A673 (cell line): Measurements from ENCODE around the gene KIF5A. TPM values are rescaled to one million over a fixed set of nuclear protein-coding genes. Genes with fewer than 3 reads are reported as not detected.
"Not testable (repeated sequence)": the region's sequence is repeated elsewhere in the genome, so short reads cannot be mapped to it uniquely, and the experiment has no call there.

Source experiments
- BruUV-seq: library from RNA; stranded (reverse); fragments of 400-500 nt; replicated peaks from 2 replicates; lab custom pipeline; 2021; lab: Mats Ljungman, UMichigan
- CTCF ChIA-PET: fragments of 300-600 bp; sonication (Branson Sonifier 250); formaldehyde crosslinking; loops from one replicate; lab custom pipeline; 2022; ENCODE audit warnings: antibody characterized with exemption; lab: Charles Lee
- POLR2A ChIA-PET: fragments of 300-600 bp; sonication (Branson Sonifier 250); formaldehyde crosslinking; loops from one replicate; lab custom pipeline; 2022; ENCODE audit warnings: antibody characterized with exemption; ENCODE audit not compliant: low non-redundant PET; lab: Charles Lee
- DNase-seq: peaks from one replicate; pipeline ENCODE4 v3.0.0-alpha.2; 2015; ENCODE audit warnings: low spot score
- H3K27ac ChIP-seq: fragments of 200-600 bp; sonication (generic); 2 replicates; pipeline ENCODE4 v1.5.1; 2016; ENCODE audit warnings: mixed run types, low read depth, mild to moderate bottlenecking, mixed read lengths, antibody characterized with exemption, low read length; ENCODE audit not compliant: poor library complexity, severe bottlenecking
- H3K27me3 ChIP-seq: fragments of 200-600 bp; sonication (generic); replicated peaks from 2 replicates; pipeline ENCODE4 v1.6.1; 2017; ENCODE audit warnings: mixed run types, low read depth, mild to moderate bottlenecking, mixed read lengths, antibody characterized with exemption, low read length; ENCODE audit not compliant: insufficient read depth, poor library complexity
- H3K36me3 ChIP-seq: fragments of 200-600 bp; sonication (generic); 2 replicates; pipeline ENCODE4 v1.6.1; 2016; ENCODE audit warnings: mixed run types, mild to moderate bottlenecking, mixed read lengths, antibody characterized with exemption, low read length; ENCODE audit not compliant: insufficient read depth, poor library complexity, severe bottlenecking
- H3K4me1 ChIP-seq: fragments of 200-600 bp; sonication (generic); 2 replicates; pipeline ENCODE4 v1.6.1; 2017; ENCODE audit warnings: mixed run types, mild to moderate bottlenecking, mixed read lengths, antibody characterized with exemption, low read length; ENCODE audit not compliant: insufficient read depth, poor library complexity, severe bottlenecking
- H3K4me3 ChIP-seq: fragments of 200-600 bp; sonication (generic); 2 replicates; pipeline ENCODE4 v1.5.1; 2016; ENCODE audit warnings: low read depth, mixed run types, mild to moderate bottlenecking, mixed read lengths, low read length; ENCODE audit not compliant: poor library complexity, severe bottlenecking
- H3K9me3 ChIP-seq: fragments of 200-600 bp; sonication (generic); 2 replicates; pipeline ENCODE4 v1.6.1; 2016; ENCODE audit warnings: mixed run types, low read depth, mild to moderate bottlenecking, mixed read lengths, antibody characterized with exemption, low read length; ENCODE audit not compliant: poor library complexity, severe bottlenecking
- CTCF ChIP-seq: fragments of 300-800, 200-600 bp; sonication (generic); conservative IDR thresholded peaks from 2 replicates; pipeline ENCODE4 v1.5.1; 2017; ENCODE audit warnings: low read depth, mild to moderate bottlenecking, antibody characterized with exemption, low read length, moderate library complexity, mixed read lengths
- EZH2 ChIP-seq: fragments of 200-600 bp; sonication (generic); IDR thresholded peaks from 2 replicates; pipeline ENCODE4 v1.6.1; 2017; ENCODE audit warnings: borderline replicate concordance, low read depth, mild to moderate bottlenecking, mixed read lengths, antibody characterized with exemption, low read length; ENCODE audit not compliant: poor library complexity, severe bottlenecking
- intact Hi-C: fragments of 100-400 bp; cut with micrococcal nuclease; formaldehyde crosslinking; loops from one replicate; pipeline ENCODE4 v1.10.0; 2022; ENCODE audit not compliant: unreplicated experiment
- total RNA-seq: library from RNA; stranded (reverse); gene quantifications from 2 replicates; pipeline ENCODE4 v1.2.3, GENCODE V29; 2021

Gene KIF5A
- total RNA-seq, 1 experiment from 2014 or later = 2.1 TPM

GRCh38 chr12:57558864-57559263 lies 9.0 kb downstream of the KIF5A start:
- Histone ChIP-seq H3K9me3 (no peaks in the 10 kb centered on the region), H3K27ac (no peak overlapping the region), H3K4me1 (peaks cover under 1% of the 10 kb centered on the region), H3K4me3 (no peak overlapping the region), H3K27me3 (no peaks in the 10 kb centered on the region), H3K36me3 (no peaks in the 10 kb centered on the region)
- no peak for TF ChIP-seq EZH2
- no peak for TF ChIP-seq CTCF
- DNase-seq = no peak
- ChIA-PET CTCF (no interaction called here), POLR2A (no interaction called here)
- BruUV-seq = no TSS peak
- intact Hi-C loops = no loop called here

DNA sequence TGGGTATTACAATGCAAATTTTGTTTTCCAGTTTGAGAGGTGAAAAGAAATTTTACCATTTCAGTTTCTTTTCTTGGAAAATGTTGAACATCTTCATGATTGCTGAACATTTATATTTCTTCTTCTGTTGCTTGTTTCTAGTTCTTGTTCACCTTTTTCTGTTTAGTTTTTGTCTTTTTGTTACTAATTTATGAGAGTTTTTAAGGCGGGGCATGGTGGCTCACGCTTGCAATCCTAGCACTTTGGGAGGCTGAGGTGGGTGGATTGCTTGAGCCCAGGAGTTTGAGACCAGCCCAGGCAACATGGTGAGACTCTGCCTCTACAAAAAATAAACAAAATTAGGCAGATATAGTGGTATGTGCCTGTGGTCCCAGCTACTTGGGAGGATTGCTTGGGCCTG lies 10.7 kb downstream of the KIF5A start:
- no peak overlapping the region for H3K27ac ChIP-seq
- intact Hi-C loops = no loop called here
- no peak overlapping the region for H3K4me3 ChIP-seq
- DNase-seq = no peak
- H3K4me1 ChIP-seq = no peaks in the 10 kb centered on the region
- no TSS peak for BruUV-seq
- no peaks in the 10 kb centered on the region for H3K36me3 ChIP-seq
- ChIA-PET POLR2A (no interaction called here), CTCF (no interaction called here)
- no peaks in the 10 kb centered on the region for H3K9me3 ChIP-seq
- no peaks in the 10 kb centered on the region for H3K27me3 ChIP-seq
- TF ChIP-seq EZH2 (no peak), CTCF (no peak)

DNA sequence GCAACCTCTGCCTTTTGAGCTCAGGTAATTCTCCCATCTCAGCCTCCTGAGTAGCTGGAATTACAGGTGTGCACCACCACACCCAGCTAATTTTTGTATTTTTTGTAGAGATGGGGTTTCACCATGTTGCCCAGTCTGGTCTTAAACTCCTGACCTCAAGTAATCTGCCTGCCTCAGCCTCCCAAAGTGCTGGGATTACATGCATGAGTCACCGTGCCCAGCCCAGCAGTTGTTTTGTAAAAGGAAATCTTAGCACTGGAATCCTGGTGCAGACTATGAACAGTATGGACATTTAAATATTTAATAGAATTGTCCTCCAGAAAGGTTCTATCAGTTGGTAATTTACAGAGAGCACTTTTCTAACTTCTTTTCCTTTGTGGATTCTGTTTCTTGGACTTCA lies 11.3 kb downstream of the KIF5A start:
- H3K9me3 ChIP-seq = not testable (repeated sequence)

DNA sequence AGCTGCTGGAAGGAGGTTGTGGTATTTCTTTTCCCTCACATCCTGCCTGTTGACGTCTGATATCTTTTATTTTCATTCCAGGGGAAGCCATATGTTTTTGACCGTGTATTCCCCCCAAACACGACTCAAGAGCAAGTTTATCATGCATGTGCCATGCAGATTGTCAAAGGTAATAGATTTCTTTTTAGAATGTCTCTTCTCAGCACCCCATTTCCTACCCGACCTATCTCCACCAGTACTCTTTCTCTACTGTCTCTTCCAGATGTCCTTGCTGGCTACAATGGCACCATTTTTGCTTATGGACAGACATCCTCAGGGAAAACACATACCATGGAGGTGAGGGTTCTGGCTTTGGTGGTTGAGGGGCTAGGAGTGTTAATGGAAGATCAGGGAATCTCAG lies 13.5 kb downstream of the KIF5A start:
- intact Hi-C loops = no loop called here
- no peaks in the 10 kb centered on the region for H3K9me3 ChIP-seq
- no peak for DNase-seq
- H3K4me3 ChIP-seq = no peak overlapping the region
- ChIA-PET POLR2A (no interaction called here), CTCF (no interaction called here)
- no peak for TF ChIP-seq CTCF
- no peak for TF ChIP-seq EZH2
- H3K27me3 ChIP-seq = no peaks in the 10 kb centered on the region
- H3K27ac ChIP-seq = no peak overlapping the region
- BruUV-seq = no TSS peak
- no peaks in the 10 kb centered on the region for H3K36me3 ChIP-seq
- H3K4me1 ChIP-seq = no peaks in the 10 kb centered on the region

More for the DNA sequence above, 11.3 kb downstream of the KIF5A start:
- CTCF ChIA-PET, intact Hi-C loops, H3K4me1 ChIP-seq, POLR2A ChIA-PET, H3K4me3 ChIP-seq, H3K36me3 ChIP-seq, DNase-seq, BruUV-seq, H3K27me3 ChIP-seq, H3K27ac ChIP-seq: not testable (repeated sequence)
